NCI-H524 treated with DMSO at 0.1 percent for 48 hours (cell line): Measurements from ENCODE around the gene APOLD1.
"Not testable (repeated sequence)": the region's sequence is repeated elsewhere in the genome, so short reads cannot be mapped to it uniquely, and the experiment has no call there.

Experiments
- DNase-seq: peaks from one replicate; lab custom pipeline; 2025; lab: John Stamatoyannopoulos, UW

APOLD1 gene

GRCh38 chr12:12807970-12808702 is 22.7 kb downstream of the APOLD1 start:
- DNase-seq: no peak

DNA sequence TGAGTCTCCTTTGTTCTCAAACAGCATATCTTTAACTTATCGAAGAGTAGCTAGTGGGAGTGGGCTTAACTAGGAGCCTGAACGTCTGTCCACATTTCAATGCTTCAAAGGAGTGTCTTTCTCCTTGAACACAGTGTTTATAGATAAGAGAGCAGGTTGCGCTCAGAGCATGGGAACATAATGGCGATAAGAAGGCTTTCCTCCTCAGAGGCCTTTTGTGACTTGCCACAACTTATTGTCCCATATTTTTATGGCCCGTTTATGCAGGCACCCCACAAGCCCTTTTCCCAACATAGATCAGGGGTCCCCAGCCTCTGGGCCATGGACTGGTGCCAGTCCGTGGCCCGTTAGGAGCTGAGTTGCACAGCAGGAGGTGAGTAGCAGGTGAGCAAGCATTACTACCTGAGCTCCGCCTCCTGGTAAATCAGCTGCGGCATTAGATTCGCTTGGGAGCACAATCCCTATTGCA is 25.1 kb downstream of the APOLD1 start:
- no peak for DNase-seq

DNA sequence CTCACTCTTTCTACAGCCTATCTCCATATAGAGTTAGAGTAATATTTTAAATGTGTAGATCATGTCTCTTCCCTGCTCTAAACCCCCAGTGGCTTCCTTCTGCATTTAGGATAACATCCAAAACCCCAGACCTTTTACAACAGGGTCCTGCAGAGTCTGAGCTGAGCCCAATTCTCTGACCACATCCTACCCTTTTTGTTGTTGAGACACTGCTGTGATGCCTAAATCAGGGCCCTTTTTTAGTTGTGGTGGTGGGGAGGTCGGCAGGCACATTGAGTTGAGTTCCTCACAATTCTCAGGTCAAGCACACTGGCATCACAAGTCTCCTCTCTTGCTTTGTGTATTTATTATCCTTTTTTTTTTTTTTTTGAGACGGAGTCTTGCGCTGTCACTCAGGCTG is 25.9 kb downstream of the APOLD1 start:
- DNase-seq: no peak

- DNase-seq: no peak
Observed at GRCh38 chr12:12812174-12812573, 26.7 kb downstream of the APOLD1 start.

DNA sequence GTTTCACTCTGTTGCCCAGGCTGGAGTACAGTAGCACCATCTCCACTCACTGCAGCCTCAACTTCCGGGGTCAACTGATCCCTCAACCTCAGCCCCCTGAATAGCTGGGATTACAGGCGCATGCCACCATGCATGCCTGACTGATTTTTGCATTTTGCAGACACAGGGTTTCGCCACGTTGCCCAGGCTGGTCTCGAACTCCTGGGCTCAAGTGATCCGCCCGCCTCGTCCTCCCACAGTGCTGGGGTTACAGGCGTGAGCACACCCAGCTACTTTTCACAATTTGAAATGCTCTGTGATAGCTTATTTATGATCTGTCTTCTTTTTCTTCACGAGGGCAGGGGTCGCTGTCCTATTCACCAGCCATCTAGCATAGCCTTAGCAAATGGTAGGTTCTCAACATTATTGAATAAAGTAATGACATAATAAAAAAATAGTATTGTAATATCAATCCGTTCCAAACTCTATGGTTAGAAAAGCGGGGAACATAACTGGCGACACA is 27.2 kb downstream of the APOLD1 start:
- no peak for DNase-seq

GRCh38 chr12:12813120-12814101 is 28.0 kb downstream of the APOLD1 start, which contains the start of gene DDX47:
Gene DDX47 (plus strand): TSS chr12:12813346. CDS start chr12:12813368, 22 bp downstream.
- peak; percentile 43 for DNase-seq

DNA sequence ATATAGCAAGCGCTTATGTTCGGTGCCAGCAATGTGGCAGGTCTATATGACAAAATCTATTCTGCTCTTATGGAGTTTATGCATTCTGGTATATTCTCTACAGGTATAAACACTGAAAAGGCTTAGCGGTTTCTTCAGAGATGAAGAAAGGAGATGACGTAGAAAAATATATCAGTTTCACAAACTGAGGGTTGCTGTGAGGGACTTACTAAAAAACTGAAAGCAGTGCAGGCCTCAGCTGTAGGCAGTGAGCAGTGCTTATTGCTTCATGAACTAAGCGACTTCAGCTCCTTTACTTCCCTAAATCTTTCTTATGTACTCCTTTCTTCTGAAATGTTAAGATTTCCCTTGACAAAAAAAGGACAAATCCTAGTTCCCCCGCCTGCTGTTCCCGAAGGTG is 32.2 kb downstream of the APOLD1 start:
- DNase-seq: no peak

GRCh38 chr12:12818701-12819100 is 33.2 kb downstream of the APOLD1 start:
- DNase-seq: no peak

- DNase-seq: no peak
Observed at GRCh38 chr12:12819221-12819620, 33.8 kb downstream of the APOLD1 start.

- no peak for DNase-seq
Observed at GRCh38 chr12:12819752-12820311, 34.4 kb downstream of the APOLD1 start.

GRCh38 chr12:12820376-12820775 is 34.9 kb downstream of the APOLD1 start:
- not testable (repeated sequence) for DNase-seq

DNA sequence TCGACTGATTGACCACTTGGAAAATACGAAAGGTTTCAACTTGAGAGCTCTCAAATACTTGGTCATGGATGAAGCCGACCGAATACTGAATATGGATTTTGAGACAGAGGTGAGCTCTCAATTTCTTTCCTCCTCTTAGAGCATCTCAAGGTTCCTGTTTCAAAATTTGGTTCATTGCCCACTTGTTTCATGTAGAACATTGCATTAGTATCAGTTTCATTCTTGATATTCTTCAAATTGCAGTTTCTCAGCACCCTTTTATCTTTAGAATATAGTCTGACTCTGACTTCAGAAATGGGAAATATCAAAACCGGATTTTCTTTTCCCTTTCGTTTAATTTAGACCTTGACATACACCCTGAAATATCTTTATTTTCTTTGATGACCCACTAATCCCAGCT is 36.5 kb downstream of the APOLD1 start:
- DNase-seq: no peak

DNA sequence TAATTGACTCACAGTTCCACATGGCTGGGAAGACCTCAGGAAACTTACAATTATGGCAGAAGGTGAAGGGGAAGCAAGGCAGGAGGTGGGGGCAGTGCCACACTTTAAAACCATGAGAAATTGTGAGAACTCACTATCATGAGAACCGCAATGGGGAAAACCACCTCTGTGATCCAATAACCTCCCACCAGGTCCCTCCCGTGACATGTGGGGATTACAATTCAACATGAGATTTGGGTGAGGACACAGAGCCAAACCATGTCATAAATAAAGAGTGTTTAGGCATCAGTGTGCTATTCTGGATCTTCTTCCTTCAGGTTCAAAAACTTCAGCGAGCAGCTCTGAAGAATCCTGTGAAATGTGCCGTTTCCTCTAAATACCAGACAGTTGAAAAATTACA is 37.4 kb downstream of the APOLD1 start:
- DNase-seq: no peak

GRCh38 chr12:12823300-12823699 is 37.8 kb downstream of the APOLD1 start:
- DNase-seq: no peak

DNA sequence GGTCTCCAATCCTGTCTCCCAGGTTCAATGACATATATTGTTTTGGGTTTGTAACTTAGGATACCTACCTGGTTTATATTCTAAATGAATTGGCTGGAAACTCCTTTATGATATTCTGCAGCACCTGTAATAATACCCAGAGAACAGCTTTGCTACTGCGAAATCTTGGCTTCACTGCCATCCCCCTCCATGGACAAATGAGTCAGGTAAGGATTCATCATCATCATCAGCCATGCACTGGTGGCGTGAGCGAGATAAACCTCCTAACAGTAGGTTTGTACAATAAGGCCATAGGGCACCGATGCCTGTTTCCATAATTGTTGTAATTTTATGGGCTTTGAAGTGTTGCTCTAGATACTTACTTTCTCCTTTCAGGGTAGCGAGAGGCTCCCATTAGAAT is 38.4 kb downstream of the APOLD1 start:
- no peak for DNase-seq

DNA sequence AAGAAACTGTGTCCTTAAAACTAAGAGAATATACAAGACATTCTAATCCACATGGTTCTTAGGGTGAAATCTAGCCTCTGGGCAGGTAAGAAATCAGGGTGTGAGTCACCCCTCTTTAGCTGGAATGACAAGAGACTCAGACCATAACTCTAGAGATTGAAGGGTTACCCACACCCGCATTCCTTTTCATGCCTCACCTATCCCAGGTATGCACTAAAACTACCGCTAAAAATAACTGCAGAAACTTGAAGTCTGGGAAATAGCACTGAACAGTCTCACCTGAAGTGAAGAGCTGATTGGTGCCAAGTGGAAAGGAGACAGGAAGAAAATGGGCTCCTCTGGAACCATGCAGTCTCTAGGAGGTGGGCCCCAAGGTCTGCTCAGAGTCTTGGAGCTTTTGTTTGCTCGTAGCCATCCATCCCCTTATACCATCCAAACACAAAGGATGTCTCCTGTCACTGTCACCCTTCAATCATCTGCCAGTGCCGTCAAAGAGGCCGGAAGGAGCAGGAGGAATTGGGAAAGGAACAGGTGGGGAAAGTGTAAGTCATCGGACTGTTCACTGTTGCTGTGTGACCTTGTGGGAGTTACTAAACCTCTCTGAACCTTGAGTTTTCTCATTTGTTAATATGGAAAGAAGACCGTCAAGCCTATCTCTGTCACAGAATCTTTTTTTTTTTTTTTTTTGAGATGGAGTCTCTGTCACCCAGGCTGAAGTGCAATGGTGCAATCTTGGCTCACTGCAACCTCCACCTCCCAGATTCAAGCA is 50.1 kb downstream of the APOLD1 start:
- DNase-seq: no peak

- DNase-seq: no peak
Observed at GRCh38 chr12:12836571-12836970, 51.1 kb downstream of the APOLD1 start.

- DNase-seq: no peak
Observed at GRCh38 chr12:12837025-12837812, 51.8 kb downstream of the APOLD1 start.

DNA sequence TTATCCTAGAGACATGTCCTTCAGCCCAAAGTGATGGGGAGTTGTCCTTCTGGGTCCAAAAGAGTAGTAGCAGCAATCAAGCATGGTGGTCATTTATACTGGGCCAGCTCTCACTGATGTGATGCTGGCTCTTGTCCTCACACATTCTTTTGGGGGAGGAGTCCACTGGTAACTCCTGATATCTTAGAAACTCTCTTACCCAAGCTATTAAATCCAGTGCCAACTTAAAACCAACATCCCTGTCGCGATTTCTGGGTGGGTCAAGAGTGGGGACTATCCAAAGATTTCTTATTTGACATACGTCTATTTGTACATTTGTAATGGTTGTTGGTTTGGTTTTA is 52.3 kb downstream of the APOLD1 start:
- DNase-seq: no peak

DNA sequence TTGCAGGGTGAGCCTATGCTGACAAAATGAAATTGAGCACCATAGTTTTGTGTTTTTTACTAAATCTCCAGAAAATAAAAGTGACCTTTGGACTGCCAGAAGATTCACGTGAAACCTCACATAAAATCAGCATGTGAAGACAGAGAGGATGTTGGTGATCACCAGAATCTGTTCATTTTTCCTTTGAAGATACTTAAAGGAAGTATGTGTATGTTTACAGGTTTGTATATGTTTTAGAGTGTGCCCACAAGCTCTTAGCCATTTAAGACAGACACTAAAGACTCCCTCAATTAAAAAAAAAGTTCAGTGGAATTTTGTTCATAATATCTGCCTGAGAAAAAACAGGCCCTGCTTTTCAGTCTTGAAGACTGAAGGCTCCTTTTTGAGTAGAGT is 53.5 kb downstream of the APOLD1 start:
- DNase-seq: no peak

- DNase-seq: not testable (repeated sequence)
Observed at GRCh38 chr12:12839439-12839838, 54.0 kb downstream of the APOLD1 start.
